Hematopoietic multipotent progenitor cell treated with erythropoietin and hydrocortisone succinate and interleukin-3 and kit ligand, for 6 days (in vitro differentiated cells): ENCODE results near the gene PGGT1B.

ENCODE experiments used
- DNase-seq: peaks from one replicate; pipeline ENCODE4 v3.0.0-alpha.2; 2015

Gene PGGT1B

GRCh38 chr5:115179394-115180164, 83.1 kb downstream of the PGGT1B start:
- no peak for DNase-seq

GRCh38 chr5:115179030-115179393, 83.7 kb downstream of the PGGT1B start:
- DNase-seq, result no peak

DNA sequence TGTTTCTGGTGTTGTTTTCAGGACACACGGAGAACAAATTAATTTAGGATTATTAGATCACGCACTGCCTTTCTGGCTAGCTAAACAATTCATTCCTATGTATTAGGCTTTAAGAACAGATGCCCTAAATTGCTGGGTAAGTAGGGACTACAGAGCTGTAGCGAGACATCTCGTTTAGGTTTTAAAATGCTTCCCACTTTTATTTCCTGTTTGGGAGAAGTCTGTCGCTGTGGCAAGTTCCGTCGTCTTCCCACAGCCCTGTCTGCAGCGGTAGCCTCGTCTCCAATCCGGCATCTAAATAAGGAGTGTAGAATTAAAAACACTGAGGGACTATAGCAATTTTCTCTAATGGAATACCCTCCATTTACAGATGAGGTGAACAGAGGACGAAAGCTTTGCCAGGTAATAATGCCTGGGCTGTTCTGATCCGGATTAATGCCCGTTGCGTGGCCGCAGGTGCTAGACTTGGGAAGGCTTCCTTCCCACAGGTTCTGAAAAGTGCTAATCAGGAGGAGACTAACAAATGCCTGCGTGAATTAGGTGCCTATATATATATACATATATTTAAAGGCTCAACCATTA, 91.7 kb downstream of the PGGT1B start:
- DNase-seq, result no peak

DNA sequence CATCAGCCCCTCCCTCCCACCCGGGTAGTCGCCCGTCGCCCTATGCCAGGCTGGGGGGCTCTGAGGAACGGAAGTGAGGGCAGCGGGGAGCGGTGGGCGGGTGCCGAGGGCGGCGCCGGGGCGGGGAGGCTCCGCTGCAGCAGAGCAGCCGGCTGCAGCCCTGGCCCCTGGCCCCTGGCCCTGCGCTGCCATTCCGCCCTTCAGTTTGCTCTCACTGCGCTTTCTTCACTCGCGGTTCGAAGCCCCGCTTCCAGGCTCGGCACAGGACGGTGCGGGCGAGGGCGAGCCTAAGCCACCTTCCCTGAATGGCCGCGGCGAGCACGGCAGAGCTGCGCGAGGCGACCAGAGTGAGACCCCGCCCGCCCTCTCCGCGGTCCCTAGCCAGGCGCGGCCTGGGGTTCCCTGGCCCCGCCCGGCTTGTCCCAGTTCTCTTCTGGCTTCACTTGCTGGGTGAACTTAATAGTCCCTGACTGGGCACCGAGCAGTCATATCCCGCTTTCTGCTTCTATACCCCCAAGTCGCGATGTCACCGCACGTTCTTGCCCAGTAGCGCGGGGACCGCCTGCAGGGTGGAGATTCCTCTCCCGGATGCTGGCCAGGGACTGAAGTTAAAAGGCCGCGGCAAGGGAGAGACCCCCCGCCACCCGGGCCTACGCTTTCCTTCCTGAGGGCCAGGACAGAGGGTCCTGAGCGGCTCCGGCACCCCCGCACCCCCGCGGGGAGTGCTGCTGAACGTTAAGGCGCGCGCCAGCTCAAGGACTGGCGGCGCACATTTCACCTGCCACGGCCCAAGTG, 92.3 kb downstream of the PGGT1B start:
- DNase-seq, result peak; percentile 21

DNA sequence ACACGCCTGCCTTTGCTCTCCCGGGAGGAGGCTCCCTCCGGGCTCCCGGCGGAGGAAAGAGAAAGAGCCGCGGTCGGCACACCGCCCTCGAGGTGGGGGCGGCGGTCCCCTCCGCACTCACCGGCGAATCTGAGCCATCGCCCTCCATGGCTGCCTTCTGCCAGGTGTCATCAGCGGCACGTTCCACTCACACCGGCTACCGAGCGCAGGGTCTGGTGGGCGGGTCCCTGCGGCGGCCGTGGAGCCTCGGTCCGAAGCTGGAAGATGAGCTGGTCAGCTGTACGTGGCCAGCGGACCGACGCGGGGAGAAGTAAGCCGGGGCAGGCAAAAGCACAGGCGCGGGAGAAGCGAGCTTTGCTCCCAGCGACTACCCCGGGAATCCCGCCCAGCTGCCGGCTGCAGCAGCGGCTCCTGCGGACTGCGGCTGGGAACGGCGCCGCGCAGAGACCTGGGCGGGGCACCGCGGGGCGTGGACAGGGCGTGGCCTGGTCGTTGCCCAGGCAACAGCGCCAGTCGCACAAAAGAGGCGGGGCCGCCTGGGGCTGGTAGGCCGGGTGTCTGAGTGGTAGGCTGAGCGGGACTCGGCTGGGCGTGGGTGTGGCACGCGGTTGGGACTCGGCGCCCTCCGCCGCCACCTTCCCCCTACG, 93.1 kb downstream of the PGGT1B start, which contains the start of gene TRIM36:
Gene TRIM36 (minus strand): TSS at position 422 of the 647 bp plus-strand sequence. CDS start 274 bp downstream, at position 148.
- DNase-seq, result peak; percentile 96

GRCh38 chr5:115168829-115169486, 93.7 kb downstream of the PGGT1B start:
- no peak for DNase-seq

- DNase-seq, result no peak
Measured at GRCh38 chr5:115166744-115167393, 95.8 kb downstream of the PGGT1B start.

GRCh38 chr5:115165790-115166189, 96.9 kb downstream of the PGGT1B start:
- DNase-seq, result no peak

DNA sequence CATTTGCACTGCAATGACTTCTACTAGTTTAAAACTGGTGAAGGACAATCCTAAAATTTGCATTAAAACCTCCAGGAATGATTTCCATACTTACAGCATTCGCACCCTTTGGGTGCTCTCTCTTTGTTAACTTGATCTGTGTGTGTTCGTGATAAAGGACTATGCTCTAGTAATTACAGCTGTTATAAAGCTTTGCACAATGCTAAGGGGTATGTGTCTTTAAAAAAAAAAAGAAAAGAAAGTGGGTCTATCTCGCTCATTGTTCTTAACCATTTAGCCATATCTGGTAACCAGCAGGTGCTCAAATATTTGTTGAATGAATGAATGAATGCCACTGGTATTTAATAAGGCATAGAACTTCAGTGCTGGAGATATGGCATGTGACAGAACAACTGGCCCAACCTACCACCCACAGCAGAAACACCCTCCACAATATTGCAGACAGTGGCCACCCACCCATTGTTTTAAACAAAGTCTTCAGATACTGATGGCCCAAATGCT, 101.7 kb downstream of the PGGT1B start:
- DNase-seq, result no peak
